Gastrocnemius medialis (tissue), 4 donors: ENCODE measurements around the gene PBX2. TPM values are rescaled to one million over a fixed set of nuclear protein-coding genes. Genes with fewer than 3 reads are reported as not detected.

ENCODE experiments used
- ATAC-seq, 2 donors: fragments of 150-250 bp; one replicate each; pipeline ENCODE4 v1.9.1; 2016
- DNase-seq, 2 donors: peaks; one replicate each; pipeline ENCODE4 v3.0.0-alpha.2; 2019
- H3K27ac ChIP-seq, 4 donors: fragments of 200-600 bp; sonication (generic); 1 replicate in 1 of 4; 2 replicates in 3 of 4; pipeline ENCODE4 v1.5.1; 2016 to 2018; ENCODE audit warnings: mild to moderate bottlenecking in 2 of 4, moderate library complexity in 1 of 4
- H3K27me3 ChIP-seq, 3 donors: fragments of 200-600 bp; sonication (generic) in 2 of 3; 1 replicate in 1 of 3; 2 replicates in 2 of 3; pipeline versions ENCODE4 v1.5.1 to v1.6.0; 2016 to 2019; ENCODE audit warnings: mild to moderate bottlenecking in 1 of 3, moderate library complexity in 1 of 3
- H3K36me3 ChIP-seq, 2 donors: fragments of 200-600 bp; sonication (generic) in 1 of 2; one replicate each; pipeline ENCODE4 v1.5.1; 2017 to 2018
- H3K4me1 ChIP-seq, 2 donors: fragments of 200-600 bp; sonication (generic) in 1 of 2; one replicate each; pipeline ENCODE4 v1.5.1; 2016 to 2017; ENCODE audit warnings: mild to moderate bottlenecking in 2 of 2
- H3K4me3 ChIP-seq, 4 donors: fragments of 200-600 bp; sonication (generic) in 3 of 4; 1 replicate in 1 of 4; 2 replicates in 3 of 4; pipeline ENCODE4 v1.5.1; 2016 to 2019; ENCODE audit warnings: mild to moderate bottlenecking in 2 of 4
- H3K9me3 ChIP-seq, 3 donors: fragments of 200-600 bp; sonication (generic) in 2 of 3; 1 replicate in 1 of 3; 2 replicates in 2 of 3; pipeline ENCODE4 v1.5.1; 2016 to 2019
- POLR2A ChIP-seq, 2 donors: fragments of 450-650 bp; IDR thresholded peaks; one replicate each; pipeline ENCODE4 v1.6.1; 2017; ENCODE audit warnings: antibody characterized with exemption in 2 of 2, mild to moderate bottlenecking in 2 of 2, moderate library complexity in 2 of 2
- in situ Hi-C, 4 donors: fragments of 200-750 bp; cut with MboI; loops; one replicate each; pipeline versions ENCODE4 v1.15.0 to v1.8.0; 2017; ENCODE audit warnings: low sequenced_read_pairs in 4 of 4
- intact Hi-C: fragments of 100-400 bp; cut with DNase I; formaldehyde crosslinking; loops from one replicate; pipeline ENCODE4 v1.15.1; 2023; ENCODE audit warnings: low total_unique reads
- total RNA-seq, 4 donors: library from RNA; depleted of rRNA; stranded (reverse); fragments of >200 nt; gene quantifications; one replicate each; pipeline versions ENCODE4 v1.1.0 to v1.2.3, GENCODE V29; 2016
- TF ChIP-seq, protein P1 (sequence below), 5 experiments: fragments of 450-650 bp in 3 of 5; fragments of 200-600 bp in 2 of 5; sonication (generic) in 2 of 5; IDR thresholded peaks in 4 of 5; conservative IDR thresholded peaks in 1 of 5; 1 replicate in 4 of 5; 2 replicates in 1 of 5; pipeline ENCODE4 v1.5.1; 2016 to 2019; ENCODE audit warnings: antibody characterized with exemption in 5 of 5, mild to moderate bottlenecking in 3 of 5, moderate library complexity in 3 of 5

PBX2 gene
- total RNA-seq, 4 donors from 2014 or later = 24.3 to 37.6 (median 33.6) TPM

DNA sequence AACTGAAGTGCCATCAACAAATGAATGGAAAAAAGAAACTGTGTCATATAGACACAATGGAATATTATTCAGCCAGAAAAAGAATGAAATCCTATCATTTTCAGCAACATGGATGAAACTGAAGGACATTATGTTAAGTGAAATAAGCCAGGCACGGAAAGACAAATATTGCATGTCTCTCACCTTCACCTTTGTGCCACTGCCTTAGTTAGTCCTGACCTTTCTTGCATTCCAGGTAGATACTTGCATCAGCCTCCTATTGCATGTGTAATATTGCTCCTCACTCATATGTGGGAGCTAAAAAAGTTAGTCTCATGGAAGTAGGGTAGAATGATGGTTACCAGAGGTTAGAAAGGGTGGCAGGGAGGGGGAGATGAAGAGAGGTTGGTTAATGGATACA lies 19.0 kb upstream of the PBX2 start:
- TF ChIP-seq, protein P1, sequence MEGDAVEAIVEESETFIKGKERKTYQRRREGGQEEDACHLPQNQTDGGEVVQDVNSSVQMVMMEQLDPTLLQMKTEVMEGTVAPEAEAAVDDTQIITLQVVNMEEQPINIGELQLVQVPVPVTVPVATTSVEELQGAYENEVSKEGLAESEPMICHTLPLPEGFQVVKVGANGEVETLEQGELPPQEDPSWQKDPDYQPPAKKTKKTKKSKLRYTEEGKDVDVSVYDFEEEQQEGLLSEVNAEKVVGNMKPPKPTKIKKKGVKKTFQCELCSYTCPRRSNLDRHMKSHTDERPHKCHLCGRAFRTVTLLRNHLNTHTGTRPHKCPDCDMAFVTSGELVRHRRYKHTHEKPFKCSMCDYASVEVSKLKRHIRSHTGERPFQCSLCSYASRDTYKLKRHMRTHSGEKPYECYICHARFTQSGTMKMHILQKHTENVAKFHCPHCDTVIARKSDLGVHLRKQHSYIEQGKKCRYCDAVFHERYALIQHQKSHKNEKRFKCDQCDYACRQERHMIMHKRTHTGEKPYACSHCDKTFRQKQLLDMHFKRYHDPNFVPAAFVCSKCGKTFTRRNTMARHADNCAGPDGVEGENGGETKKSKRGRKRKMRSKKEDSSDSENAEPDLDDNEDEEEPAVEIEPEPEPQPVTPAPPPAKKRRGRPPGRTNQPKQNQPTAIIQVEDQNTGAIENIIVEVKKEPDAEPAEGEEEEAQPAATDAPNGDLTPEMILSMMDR (IDR thresholded peaks at IDR 0.05 in 4 of 5, conservative IDR thresholded peaks at IDR 0.05 in 1 of 5) = no peak
- TF ChIP-seq POLR2A (IDR thresholded peaks at IDR 0.05) = no peak
- no peaks in the 10 kb centered on the region for H3K36me3 ChIP-seq
- in situ Hi-C loops (no loop called here), intact Hi-C loops (no loop called here)
- H3K4me3 ChIP-seq = no peak overlapping the region
- no peak overlapping the region for H3K27ac ChIP-seq
- H3K27me3 ChIP-seq = no peaks in the 10 kb centered on the region
- DNase-seq (no peak), ATAC-seq (no peak)
- H3K9me3 ChIP-seq = no peaks in the 10 kb centered on the region
- H3K4me1 ChIP-seq = no peaks in the 10 kb centered on the region

DNA sequence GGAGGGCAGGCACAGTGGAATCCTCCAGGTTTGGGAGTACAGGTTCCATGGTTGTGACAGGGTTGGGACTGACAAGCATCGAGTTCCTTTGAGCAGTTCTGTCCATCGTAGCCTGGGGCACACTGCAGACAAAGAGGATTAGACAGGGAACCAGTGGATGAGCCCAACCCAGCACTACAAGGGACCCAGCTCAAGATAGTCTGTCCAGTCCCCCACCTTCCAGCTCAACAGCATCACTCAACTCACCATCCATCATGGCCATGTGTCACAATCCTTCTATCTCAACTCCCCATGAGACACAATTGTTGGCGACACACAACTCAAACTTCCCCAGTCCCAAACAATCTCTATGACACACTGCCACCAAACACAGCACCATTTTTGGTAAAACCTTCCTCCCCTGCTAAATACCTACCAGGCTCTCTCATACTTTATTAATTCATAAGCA lies 14.3 kb upstream of the PBX2 start:
- Histone ChIP-seq H3K4me1 (no peaks in the 10 kb centered on the region), H3K9me3 (no peaks in the 10 kb centered on the region), H3K27me3 (peaks cover 0 to 11% (median 10%) of the 10 kb centered on the region in 3 donors), H3K36me3 (no peaks in the 10 kb centered on the region), H3K27ac (no peak overlapping the region), H3K4me3 (no peak overlapping the region)
- DNase-seq = no peak
- in situ Hi-C loops (no loop called here), intact Hi-C loops (no loop called here)
- TF ChIP-seq, protein P1 (IDR thresholded peaks at IDR 0.05 in 4 of 5, conservative IDR thresholded peaks at IDR 0.05 in 1 of 5) = no peak
- no peak for TF ChIP-seq POLR2A (IDR thresholded peaks at IDR 0.05)
- ATAC-seq = no peak

DNA sequence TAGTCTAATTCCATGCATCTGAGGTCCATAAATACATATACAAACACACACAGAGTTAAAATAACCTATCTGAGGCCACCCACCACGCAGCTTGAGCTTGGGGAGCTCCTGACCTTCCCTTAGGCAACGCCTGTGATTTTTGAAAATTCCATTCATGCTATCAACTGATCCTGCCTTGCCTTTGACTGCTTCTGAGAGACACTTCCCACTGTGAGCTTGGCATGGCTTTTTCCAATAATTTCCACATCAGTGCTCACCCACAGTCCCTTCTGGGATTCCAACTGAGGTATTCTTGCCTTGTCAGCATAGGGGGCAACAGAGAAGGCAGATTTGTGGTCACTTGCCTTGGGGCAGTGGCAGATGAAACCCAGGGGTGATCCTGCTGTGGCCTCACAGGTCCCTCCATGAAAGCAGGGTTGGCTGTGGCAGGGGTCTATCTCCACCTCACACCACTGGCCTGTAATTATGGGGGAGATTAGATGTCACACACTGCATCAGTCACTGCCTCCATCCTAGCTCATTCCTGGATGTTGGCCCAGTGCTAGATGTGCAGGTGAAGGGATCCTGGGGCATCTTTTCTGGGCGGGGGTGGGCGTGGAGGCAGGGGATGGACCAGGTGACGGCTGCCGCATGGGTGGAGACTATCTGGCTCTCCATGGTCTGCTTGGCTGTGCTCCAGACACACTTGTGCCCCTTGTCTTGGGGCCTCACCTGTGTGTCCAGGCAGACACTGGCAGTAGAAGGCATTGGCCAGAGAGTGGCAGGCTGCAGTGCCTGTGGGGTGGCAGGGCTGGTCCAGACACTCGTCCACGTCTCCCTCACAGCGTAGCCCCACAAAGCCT lies 13.6 kb upstream of the PBX2 start:
- no peak overlapping the region for H3K27ac ChIP-seq
- intact Hi-C loops = no loop called here
- H3K27me3 ChIP-seq = peaks cover 0 to 11% (median 10%) of the 10 kb centered on the region in 3 donors
- no peak overlapping the region for H3K4me3 ChIP-seq
- TF ChIP-seq, protein P1 (IDR thresholded peaks at IDR 0.05 in 4 of 5, conservative IDR thresholded peaks at IDR 0.05 in 1 of 5) = no peak
- no peak for TF ChIP-seq POLR2A (IDR thresholded peaks at IDR 0.05)
- H3K9me3 ChIP-seq = no peaks in the 10 kb centered on the region
- no peak for DNase-seq
- H3K36me3 ChIP-seq = no peaks in the 10 kb centered on the region
- no peak for ATAC-seq
- no peaks in the 10 kb centered on the region for H3K4me1 ChIP-seq
- in situ Hi-C loops = no loop called here

DNA sequence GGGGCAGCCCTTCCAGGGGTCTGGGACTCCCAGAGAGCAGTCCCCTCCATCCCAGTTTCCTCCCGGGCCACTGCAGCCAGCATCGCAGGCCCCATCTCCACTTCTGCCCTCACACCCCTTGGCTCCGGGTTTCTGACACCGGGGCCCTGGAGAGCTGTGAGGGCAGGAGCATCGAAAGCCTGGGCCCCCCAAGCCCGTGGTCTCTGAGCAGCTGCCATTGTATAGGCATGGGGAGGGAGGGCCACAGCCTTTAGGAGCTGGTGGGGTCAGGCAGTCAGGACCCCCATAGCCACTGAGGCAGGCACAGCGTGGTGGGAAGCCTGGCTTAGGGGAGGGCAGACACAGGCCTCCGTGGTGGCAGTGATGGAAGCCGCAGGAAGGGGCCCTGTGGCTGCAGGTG lies 12.2 kb upstream of the PBX2 start:
- no peak for ATAC-seq
- no peak for TF ChIP-seq POLR2A (IDR thresholded peaks at IDR 0.05)
- TF ChIP-seq, protein P1 (IDR thresholded peaks at IDR 0.05 in 4 of 5, conservative IDR thresholded peaks at IDR 0.05 in 1 of 5) = no peak
- no peak overlapping the region for H3K4me3 ChIP-seq
- DNase-seq = no peak
- H3K4me1 ChIP-seq = peaks cover 2 to 4% of the 10 kb centered on the region in 2 donors
- H3K27ac ChIP-seq = no peak overlapping the region
- in situ Hi-C loops = no loop called here
- H3K9me3 ChIP-seq = no peaks in the 10 kb centered on the region
- H3K36me3 ChIP-seq = no peaks in the 10 kb centered on the region
- peaks cover 0 to 11% (median 10%) of the 10 kb centered on the region in 3 donors for H3K27me3 ChIP-seq
- intact Hi-C loops = no loop called here
